ENCODE measurements around the gene LPP. TPM values are rescaled to one million over a fixed set of nuclear protein-coding genes. Genes with fewer than 3 reads are reported as not detected.

LPP gene
- total RNA-seq, 3 donors from 2014 or later = 262 to 816 (median 325) TPM

GRCh38 chr3:188867691-188868265, 713.8 kb downstream of the LPP start:
- ATAC-seq = no peak

GRCh38 chr3:188868803-188869202, 714.8 kb downstream of the LPP start:
- H3K9me3 ChIP-seq = no peaks in the 10 kb centered on the region
- DNase-seq (no peak), ATAC-seq (no peak)
- no peak overlapping the region for H3K4me3 ChIP-seq
- no peaks in the 10 kb centered on the region for H3K4me1 ChIP-seq (ENCODE audit: low read depth)
- intact Hi-C loops (cut with DNase I, micrococcal nuclease) = no loop called here
- H3K36me3 ChIP-seq (ENCODE audit: low read depth) = no peaks in the 10 kb centered on the region
- no peak for TF ChIP-seq CTCF (IDR thresholded peaks at IDR 0.05)

More at GRCh38 chr3:188867691-188868265, 713.8 kb downstream of the LPP start:
- Histone ChIP-seq H3K4me1 (ENCODE audit: low read depth) (no peaks in the 10 kb centered on the region), H3K36me3 (ENCODE audit: low read depth) (no peaks in the 10 kb centered on the region), H3K9me3 (no peaks in the 10 kb centered on the region), H3K4me3 (no peak overlapping the region)
- DNase-seq = no peak
- no peak for TF ChIP-seq CTCF (IDR thresholded peaks at IDR 0.05)
- intact Hi-C loops (cut with DNase I, micrococcal nuclease) = no loop called here

- Histone ChIP-seq H3K9me3 (no peaks in the 10 kb centered on the region), H3K36me3 (ENCODE audit: low read depth) (peaks cover 4% of the 10 kb centered on the region), H3K4me1 (ENCODE audit: low read depth) (no peaks in the 10 kb centered on the region), H3K4me3 (no peak overlapping the region)
- TF ChIP-seq CTCF (IDR thresholded peaks at IDR 0.05) = no peak
- ATAC-seq (peak; percentile 31), DNase-seq (no peak)
- intact Hi-C loops (cut with DNase I, micrococcal nuclease) = no loop called here
Measured at GRCh38 chr3:188869628-188870027, 715.7 kb downstream of the LPP start.

GRCh38 chr3:188870431-188870830, 716.5 kb downstream of the LPP start:
- Histone ChIP-seq H3K4me1 (ENCODE audit: low read depth) (no peaks in the 10 kb centered on the region), H3K9me3 (no peaks in the 10 kb centered on the region), H3K4me3 (no peak overlapping the region), H3K36me3 (ENCODE audit: low read depth) (peaks cover 5% of the 10 kb centered on the region)
- DNase-seq = no peak
- intact Hi-C loops (cut with DNase I, micrococcal nuclease) = no loop called here
- ATAC-seq = no peak
- no peak for TF ChIP-seq CTCF (IDR thresholded peaks at IDR 0.05)

- intact Hi-C loops (cut with DNase I, micrococcal nuclease) = no loop called here
- Histone ChIP-seq H3K9me3 (no peaks in the 10 kb centered on the region), H3K4me1 (ENCODE audit: low read depth) (no peaks in the 10 kb centered on the region), H3K36me3 (ENCODE audit: low read depth) (peaks cover 5% of the 10 kb centered on the region), H3K4me3 (no peak overlapping the region)
- no peak for ATAC-seq
- DNase-seq = no peak
- TF ChIP-seq CTCF (IDR thresholded peaks at IDR 0.05) = no peak
Measured at GRCh38 chr3:188874576-188874975, 720.6 kb downstream of the LPP start.

- peaks cover 5% of the 10 kb centered on the region for H3K36me3 ChIP-seq (ENCODE audit: low read depth)
- intact Hi-C loops (cut with DNase I, micrococcal nuclease) = no loop called here
- ATAC-seq = no peak
Measured at GRCh38 chr3:188875413-188875812, 721.5 kb downstream of the LPP start.

More at GRCh38 chr3:188875413-188875812, 721.5 kb downstream of the LPP start:
- no peaks in the 10 kb centered on the region for H3K9me3 ChIP-seq
- H3K4me3 ChIP-seq = no peak overlapping the region
- no peak for TF ChIP-seq CTCF (IDR thresholded peaks at IDR 0.05)
- no peaks in the 10 kb centered on the region for H3K4me1 ChIP-seq (ENCODE audit: low read depth)
- DNase-seq = no peak
